ENCODE data around the gene GABPB2. TPM values are rescaled to one million over a fixed set of nuclear protein-coding genes. Genes with fewer than 3 reads are reported as not detected.

GABPB2 gene
- polyA plus RNA-seq, 1 of the 3 experiments (the other 2 are of a cell fraction): 2.4 TPM

DNA sequence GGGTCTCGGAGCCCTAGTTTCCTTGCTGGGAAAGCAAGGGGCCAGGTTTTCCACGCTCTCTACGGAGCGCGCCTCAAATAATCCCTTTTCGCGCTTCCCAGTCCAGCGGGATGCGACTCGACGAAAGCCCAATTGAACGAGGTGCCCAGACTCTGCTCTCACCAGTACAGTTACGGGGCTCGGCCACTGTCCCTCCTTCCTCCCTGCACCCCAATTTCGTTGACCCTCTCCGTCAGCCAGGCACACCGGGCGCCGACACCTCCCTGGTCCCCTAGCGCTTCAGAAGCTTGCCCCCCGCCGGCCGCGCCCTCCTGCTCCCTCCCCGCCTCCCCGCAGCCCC lies 75.5 kb downstream of the GABPB2 start:
- no peaks in the 10 kb centered on the region for H3K9me2 ChIP-seq
- H3K27me3 ChIP-seq (ENCODE audit: insufficient read depth): no peaks in the 10 kb centered on the region
- TF ChIP-seq MEF2A (IDR thresholded peaks at IDR 0.05; ENCODE audit: borderline replicate concordance, low read depth) (no peak), EZH2phosphoT487 (IDR thresholded peaks at IDR 0.05; ENCODE audit: borderline replicate concordance, low read depth) (no peak), RFX5 (IDR thresholded peaks at IDR 0.05; ENCODE audit: low read length) (no peak), YY1 (IDR thresholded peaks at IDR 0.05; ENCODE audit: low read depth) (no peak), FOXJ3 (CRISPR knock-in tag; IDR thresholded peaks at IDR 0.05) (no peak), RCOR1 (IDR thresholded peaks at IDR 0.05; ENCODE audit: low read length) (no peak), FOXM1 (IDR thresholded peaks at IDR 0.05; ENCODE audit: low read depth) (no peak), ELF1 (IDR thresholded peaks at IDR 0.05) (no peak), RAD21 (IDR thresholded peaks at IDR 0.05; ENCODE audit: low read length) (no peak)
- TF ChIP-seq, protein P1, sequence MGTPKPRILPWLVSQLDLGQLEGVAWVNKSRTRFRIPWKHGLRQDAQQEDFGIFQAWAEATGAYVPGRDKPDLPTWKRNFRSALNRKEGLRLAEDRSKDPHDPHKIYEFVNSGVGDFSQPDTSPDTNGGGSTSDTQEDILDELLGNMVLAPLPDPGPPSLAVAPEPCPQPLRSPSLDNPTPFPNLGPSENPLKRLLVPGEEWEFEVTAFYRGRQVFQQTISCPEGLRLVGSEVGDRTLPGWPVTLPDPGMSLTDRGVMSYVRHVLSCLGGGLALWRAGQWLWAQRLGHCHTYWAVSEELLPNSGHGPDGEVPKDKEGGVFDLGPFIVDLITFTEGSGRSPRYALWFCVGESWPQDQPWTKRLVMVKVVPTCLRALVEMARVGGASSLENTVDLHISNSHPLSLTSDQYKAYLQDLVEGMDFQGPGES (IDR thresholded peaks at IDR 0.05; ENCODE audit: low read depth, low read length): no peak
- TF ChIP-seq, protein P2, sequence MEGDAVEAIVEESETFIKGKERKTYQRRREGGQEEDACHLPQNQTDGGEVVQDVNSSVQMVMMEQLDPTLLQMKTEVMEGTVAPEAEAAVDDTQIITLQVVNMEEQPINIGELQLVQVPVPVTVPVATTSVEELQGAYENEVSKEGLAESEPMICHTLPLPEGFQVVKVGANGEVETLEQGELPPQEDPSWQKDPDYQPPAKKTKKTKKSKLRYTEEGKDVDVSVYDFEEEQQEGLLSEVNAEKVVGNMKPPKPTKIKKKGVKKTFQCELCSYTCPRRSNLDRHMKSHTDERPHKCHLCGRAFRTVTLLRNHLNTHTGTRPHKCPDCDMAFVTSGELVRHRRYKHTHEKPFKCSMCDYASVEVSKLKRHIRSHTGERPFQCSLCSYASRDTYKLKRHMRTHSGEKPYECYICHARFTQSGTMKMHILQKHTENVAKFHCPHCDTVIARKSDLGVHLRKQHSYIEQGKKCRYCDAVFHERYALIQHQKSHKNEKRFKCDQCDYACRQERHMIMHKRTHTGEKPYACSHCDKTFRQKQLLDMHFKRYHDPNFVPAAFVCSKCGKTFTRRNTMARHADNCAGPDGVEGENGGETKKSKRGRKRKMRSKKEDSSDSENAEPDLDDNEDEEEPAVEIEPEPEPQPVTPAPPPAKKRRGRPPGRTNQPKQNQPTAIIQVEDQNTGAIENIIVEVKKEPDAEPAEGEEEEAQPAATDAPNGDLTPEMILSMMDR (IDR thresholded peaks at IDR 0.05): no peak
- TF ChIP-seq, protein P3, sequence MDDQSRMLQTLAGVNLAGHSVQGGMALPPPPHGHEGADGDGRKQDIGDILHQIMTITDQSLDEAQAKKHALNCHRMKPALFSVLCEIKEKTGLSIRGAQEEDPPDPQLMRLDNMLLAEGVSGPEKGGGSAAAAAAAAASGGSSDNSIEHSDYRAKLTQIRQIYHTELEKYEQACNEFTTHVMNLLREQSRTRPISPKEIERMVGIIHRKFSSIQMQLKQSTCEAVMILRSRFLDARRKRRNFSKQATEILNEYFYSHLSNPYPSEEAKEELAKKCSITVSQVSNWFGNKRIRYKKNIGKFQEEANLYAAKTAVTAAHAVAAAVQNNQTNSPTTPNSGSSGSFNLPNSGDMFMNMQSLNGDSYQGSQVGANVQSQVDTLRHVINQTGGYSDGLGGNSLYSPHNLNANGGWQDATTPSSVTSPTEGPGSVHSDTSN (IDR thresholded peaks at IDR 0.05): no peak
- H4K20me1 ChIP-seq (ENCODE audit: insufficient read depth): no peaks in the 10 kb centered on the region
- no peaks in the 10 kb centered on the region for H3F3A ChIP-seq (replicated peaks; ENCODE audit: insufficient read depth)
- POLR2A ChIA-PET: no interaction called here
- H3K4me3 ChIP-seq (ENCODE audit: low read depth in 2 of 2, low read length in 1 of 2): peak overlapping the region; percentile 70 to 91
- WGBS (ENCODE audit: low lambda C conversion rate): 12% methylated on average over 23 of the region's 26 CpGs
- no peaks in the 10 kb centered on the region for H3K79me2 ChIP-seq (ENCODE audit: insufficient read depth)
- peak overlapping the region; percentile 98 for H3K4me2 ChIP-seq
- H2AFZ ChIP-seq (ENCODE audit: low read depth): peak overlapping the region; percentile 87
- CTCF ChIA-PET: interaction anchor here (1.1 to 6.8 kb wide), 2 partner anchors 10 to 15 kb away, joined by 3 to 40 read pairs; partner anchors contain the start of gene TNFAIP8L2
- DNase-seq: peak; percentile 52
- H3K9ac ChIP-seq: peak overlapping the region; percentile 82
- H3K9me3 ChIP-seq: no peaks in the 10 kb centered on the region
- H3K36me3 ChIP-seq (replicated peaks in 1 of 2; ENCODE audit: control insufficient read depth in 1 of 2, insufficient read depth in 2 of 2, low read length in 1 of 2): no peaks in the 10 kb centered on the region
- H3K4me1 ChIP-seq (ENCODE audit: control insufficient read depth in 1 of 2, insufficient read depth in 2 of 2, low read depth in 1 of 2, low read length in 1 of 2): peaks cover 0 to 21% of the 10 kb centered on the region in 2 experiments; a peak in 1 of 4 replicates
- H3K27ac ChIP-seq (ENCODE audit: low read depth in 2 of 2, low read length in 1 of 2): no peak overlapping the region; a peak in 1 of 4 replicates

DNA sequence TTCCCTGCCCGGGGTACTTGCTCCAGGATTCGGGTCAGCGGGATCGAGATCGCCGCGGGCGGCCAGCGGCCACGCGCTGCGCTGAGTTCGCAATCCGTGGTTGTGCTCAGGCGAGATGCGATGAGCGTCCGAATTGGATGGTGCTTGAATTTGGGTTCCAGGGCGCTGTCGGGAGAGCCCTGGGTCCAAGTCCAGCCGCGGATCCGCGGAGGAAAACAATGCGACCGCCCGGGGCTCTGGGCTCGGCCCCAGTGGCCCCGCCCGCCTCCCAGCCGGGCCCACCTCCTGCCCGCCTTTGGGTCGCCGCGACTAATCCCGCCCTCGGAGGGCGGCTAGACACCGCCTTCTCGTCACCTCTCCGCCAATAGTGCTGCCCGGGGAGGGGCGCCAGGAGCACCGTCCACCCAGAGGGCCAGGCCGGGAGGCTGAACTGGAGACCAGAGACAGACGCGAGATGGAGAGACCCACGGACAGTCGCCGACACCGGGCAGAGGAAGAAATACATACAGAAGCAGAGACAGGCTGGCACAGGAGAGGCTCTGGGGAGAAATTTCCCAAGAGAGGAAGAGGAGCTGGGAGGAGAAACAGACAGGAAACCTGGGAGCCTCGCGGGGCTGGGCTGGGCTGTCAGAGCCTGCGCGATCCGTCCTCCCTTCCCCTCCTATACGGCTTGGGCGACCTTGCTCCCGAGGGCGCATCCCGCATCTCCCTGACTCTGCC lies 76.0 kb downstream of the GABPB2 start, which contains the start of gene SEMA6C:
Gene SEMA6C, minus strand, starts transcription at position 220 of the 720 bp plus-strand sequence. CDS start 4,010 bp downstream, outside the sequence.
- Histone ChIP-seq H3K4me2 (peak within 1 kb of the TSS; percentile 98), H3F3A (replicated peaks; ENCODE audit: insufficient read depth) (no peaks in the 10 kb centered on the region), H3K9me2 (no peaks in the 10 kb centered on the region), H3K27ac (ENCODE audit: low read depth in 2 of 2, low read length in 1 of 2) (peak within 1 kb of the TSS; percentile 21 to 60; a peak in 2 of 4 replicates), H4K20me1 (ENCODE audit: insufficient read depth) (no peaks in the 10 kb centered on the region), H3K9me3 (no peaks in the 10 kb centered on the region), H3K79me2 (ENCODE audit: insufficient read depth) (no peaks in the 10 kb centered on the region), H3K27me3 (ENCODE audit: insufficient read depth) (no peaks in the 10 kb centered on the region), H3K36me3 (replicated peaks in 1 of 2; ENCODE audit: control insufficient read depth in 1 of 2, insufficient read depth in 2 of 2, low read length in 1 of 2) (no peaks in the 10 kb centered on the region), H2AFZ (ENCODE audit: low read depth) (peak within 1 kb of the TSS; percentile 87), H3K4me1 (ENCODE audit: control insufficient read depth in 1 of 2, insufficient read depth in 2 of 2, low read depth in 1 of 2, low read length in 1 of 2) (peaks cover 0 to 21% of the 10 kb centered on the region in 2 experiments; a peak in 1 of 4 replicates), H3K4me3 (ENCODE audit: low read depth in 2 of 2, low read length in 1 of 2) (peak within 1 kb of the TSS; percentile 70 to 91), H3K9ac (peak within 1 kb of the TSS; percentile 82)
- WGBS (ENCODE audit: low lambda C conversion rate): 0% methylated on average over 37 of the region's 61 CpGs
- CTCF ChIA-PET: interaction anchor here (1.1 to 6.8 kb wide), 2 partner anchors 9 to 16 kb away, joined by 3 to 40 read pairs; partner anchors contain the start of gene TNFAIP8L2
- peak; percentile 96 for DNase-seq
- POLR2A ChIA-PET: no interaction called here
- TF ChIP-seq ELF1 (IDR thresholded peaks at IDR 0.05) (no peak), CHD2 (IDR thresholded peaks at IDR 0.05; ENCODE audit: low read length, partially characterized antibody) (peak; percentile 23), MXI1 (IDR thresholded peaks at IDR 0.05; ENCODE audit: low read depth, low read length) (peak; percentile 51; the same call in 1 of the 2 replicates), POLR2AphosphoS5 (IDR thresholded peaks at IDR 0.05; ENCODE audit: low read depth, low read length) (peak; percentile 77), TAF1 (IDR thresholded peaks at IDR 0.05; ENCODE audit: borderline replicate concordance, low read depth, low read length) (peak; percentile 85), SIN3A (IDR thresholded peaks at IDR 0.05; ENCODE audit: borderline replicate concordance, low read depth, low read length) (no peak; the same call in 1 of the 2 replicates)
- TF ChIP-seq, protein P3 (IDR thresholded peaks at IDR 0.05): 0 out of 2 replicates have a peak, but pooled peaks have one; percentile 13

Measured in SK-N-SH (cell line).